Measurements from ENCODE around the gene KRT80. TPM values are rescaled to one million over a fixed set of nuclear protein-coding genes. Genes with fewer than 3 reads are reported as not detected.

Gene KRT80
- total RNA-seq, 4 donors from 2014 or later: not detected

DNA sequence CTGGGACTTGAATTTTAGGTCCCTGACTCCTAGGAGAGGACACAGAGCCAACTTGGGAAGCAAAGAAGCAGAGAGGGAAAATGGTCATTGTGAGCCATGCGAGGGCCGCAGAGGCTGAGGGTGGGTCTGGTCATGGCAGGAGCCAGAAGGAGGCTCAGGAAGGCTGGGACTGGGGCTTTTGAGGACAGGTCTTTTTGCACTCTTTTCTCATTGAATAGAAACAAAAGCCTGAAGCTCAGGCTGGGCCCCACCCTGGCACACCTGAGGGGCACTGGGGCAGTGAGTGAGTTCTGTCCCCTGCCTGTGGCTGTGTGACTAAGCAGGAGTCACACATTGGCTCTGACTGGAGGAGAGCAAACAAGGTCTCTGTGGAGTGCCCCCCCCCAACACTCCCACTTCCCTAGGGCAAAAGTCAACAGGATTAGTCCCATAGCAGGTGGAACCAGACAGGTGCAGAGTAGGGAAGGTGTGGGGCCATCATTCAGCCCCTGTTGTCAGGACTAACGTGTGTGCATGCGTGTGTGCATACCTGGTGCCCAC is 44.1 kb upstream of the KRT80 start:
- TF ChIP-seq, protein P1, sequence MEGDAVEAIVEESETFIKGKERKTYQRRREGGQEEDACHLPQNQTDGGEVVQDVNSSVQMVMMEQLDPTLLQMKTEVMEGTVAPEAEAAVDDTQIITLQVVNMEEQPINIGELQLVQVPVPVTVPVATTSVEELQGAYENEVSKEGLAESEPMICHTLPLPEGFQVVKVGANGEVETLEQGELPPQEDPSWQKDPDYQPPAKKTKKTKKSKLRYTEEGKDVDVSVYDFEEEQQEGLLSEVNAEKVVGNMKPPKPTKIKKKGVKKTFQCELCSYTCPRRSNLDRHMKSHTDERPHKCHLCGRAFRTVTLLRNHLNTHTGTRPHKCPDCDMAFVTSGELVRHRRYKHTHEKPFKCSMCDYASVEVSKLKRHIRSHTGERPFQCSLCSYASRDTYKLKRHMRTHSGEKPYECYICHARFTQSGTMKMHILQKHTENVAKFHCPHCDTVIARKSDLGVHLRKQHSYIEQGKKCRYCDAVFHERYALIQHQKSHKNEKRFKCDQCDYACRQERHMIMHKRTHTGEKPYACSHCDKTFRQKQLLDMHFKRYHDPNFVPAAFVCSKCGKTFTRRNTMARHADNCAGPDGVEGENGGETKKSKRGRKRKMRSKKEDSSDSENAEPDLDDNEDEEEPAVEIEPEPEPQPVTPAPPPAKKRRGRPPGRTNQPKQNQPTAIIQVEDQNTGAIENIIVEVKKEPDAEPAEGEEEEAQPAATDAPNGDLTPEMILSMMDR (IDR thresholded peaks at IDR 0.05; ENCODE audit: low read depth): no peak

DNA sequence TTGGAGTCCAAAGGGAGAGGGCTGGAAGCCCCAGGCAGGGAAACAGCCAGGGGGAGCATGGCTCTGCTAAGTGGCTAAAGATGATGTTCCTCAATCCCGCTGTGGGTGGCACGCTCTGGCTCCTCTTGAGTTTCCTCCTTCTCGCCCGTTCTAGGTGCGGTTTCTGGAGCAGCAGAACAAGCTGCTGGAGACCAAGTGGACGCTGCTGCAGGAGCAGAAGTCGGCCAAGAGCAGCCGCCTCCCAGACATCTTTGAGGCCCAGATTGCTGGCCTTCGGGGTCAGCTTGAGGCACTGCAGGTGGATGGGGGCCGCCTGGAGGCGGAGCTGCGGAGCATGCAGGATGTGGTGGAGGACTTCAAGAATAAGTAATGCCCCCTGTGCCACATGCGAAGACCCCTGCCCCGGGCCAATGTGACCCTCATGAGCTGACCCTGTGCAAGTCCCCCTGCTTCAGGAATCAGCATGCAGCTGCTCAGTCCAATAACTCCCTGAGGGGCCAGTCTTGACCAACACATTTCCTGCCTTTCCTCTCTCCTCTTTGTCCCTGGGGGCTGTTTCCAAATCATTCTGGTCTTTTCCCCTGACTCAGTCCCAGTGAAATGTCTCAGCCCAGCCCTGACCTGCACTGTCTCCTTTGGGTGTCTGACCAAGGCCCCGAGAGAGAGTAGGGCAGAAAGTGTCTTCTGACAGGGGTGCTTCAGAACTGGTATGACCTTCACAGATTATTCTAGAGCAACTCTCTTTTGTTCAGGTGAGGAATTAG is 43.4 kb upstream of the KRT80 start:
- TF ChIP-seq, protein P1 (IDR thresholded peaks at IDR 0.05; ENCODE audit: low read depth): no peak

DNA sequence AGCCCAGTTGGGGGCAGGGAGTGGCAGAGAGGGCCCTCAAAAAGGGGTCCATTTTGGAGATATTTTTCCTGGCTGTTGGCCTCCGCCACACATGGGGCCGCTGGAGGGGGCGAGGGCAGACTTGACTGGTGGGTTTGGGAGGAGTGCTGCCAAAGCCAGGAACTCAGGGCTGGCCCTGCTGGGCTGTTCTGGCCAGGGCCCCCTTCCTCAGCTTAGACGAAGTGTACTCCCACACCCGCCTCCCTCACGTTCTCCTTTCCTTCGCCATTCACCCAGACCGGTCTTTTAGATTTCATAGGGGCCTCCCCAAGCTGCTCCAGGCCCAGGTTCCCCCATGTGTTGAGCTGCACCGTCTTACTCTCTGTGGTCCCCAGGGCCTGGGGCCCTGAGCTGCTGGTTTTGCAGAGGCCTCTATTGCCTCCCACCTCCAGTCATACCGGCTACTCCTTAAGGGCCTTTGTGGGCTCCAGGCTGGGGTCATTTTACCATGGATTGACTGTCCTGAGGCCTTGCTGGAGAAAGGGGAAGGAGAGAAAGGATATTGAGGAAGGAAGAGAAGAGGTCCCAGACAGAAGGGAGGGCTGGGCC is 42.5 kb upstream of the KRT80 start:
- TF ChIP-seq, protein P1 (IDR thresholded peaks at IDR 0.05; ENCODE audit: low read depth): no peak

DNA sequence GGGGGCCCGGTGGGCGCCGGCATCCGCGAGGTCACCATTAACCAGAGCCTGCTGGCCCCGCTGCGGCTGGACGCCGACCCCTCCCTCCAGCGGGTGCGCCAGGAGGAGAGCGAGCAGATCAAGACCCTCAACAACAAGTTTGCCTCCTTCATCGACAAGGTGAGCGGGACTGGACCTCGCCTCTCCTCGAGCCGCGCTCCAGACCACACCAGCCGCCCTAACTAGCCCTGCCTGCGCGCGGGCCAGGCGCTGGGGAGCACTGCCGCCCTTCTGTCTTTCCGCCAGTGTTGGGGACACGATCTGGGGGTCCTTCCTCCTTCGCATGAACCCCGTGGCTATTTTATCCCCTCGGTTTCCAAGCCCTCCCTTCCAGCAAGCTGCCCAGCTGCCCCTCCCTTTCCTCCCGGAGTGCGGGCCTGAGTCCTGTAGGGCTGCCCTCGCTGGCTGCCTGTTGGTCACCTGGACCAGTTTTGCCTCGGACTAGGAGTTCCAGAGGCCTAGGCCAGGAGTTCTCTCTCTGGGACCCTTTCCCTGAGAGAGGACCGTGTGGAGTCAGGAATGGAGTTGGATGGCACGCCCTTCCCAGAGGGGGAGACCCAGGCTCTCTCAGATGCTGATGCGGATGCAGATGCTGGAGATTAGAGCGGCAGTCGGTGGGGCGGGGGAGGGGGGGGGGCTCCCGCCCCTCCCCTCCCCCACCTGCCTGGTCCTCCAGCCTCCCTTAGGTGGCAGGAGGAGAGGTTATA is 41.8 kb upstream of the KRT80 start:
- TF ChIP-seq, protein P1 (IDR thresholded peaks at IDR 0.05; ENCODE audit: low read depth): no peak

DNA sequence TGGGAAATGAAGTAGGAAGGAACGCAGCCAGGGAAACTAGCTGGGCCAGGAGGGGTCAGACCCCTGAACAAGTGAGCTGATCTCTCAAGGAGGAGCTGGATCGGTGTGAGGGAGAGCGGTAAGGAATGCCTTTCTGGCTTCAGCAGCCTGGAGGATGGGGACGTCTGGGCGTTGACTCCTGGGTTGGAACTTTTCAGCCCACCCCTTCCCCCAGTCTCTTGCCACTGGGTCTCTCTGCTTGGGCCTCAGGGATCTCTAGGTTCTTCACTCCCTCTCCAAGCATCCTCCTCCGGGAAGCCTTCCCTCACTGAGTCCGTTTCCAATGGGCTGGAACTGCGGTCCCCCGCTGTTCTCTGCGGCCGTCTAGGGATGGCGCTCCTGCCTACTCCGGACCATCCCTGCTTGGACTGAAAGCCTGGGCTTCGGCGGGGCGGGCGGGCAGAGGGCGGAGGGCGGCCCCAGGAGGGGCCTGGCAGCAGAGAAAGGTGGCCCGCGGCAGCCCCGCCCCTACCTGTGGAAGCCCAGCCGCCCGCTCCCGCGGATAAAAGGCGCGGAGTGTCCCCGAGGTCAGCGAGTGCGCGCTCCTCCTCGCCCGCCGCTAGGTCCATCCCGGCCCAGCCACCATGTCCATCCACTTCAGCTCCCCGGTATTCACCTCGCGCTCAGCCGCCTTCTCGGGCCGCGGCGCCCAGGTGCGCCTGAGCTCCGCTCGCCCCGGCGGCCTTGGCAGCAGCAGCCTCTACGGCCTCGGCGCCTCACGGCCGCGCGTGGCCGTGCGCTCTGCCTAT is 41.1 kb upstream of the KRT80 start, which contains the start of gene KRT7:
KRT7 (plus strand) TSS at position 570 of the 788 bp plus-strand sequence; CDS start at position 624, 54 bp downstream.
- TF ChIP-seq, protein P1 (IDR thresholded peaks at IDR 0.05; ENCODE audit: low read depth): no peak

DNA sequence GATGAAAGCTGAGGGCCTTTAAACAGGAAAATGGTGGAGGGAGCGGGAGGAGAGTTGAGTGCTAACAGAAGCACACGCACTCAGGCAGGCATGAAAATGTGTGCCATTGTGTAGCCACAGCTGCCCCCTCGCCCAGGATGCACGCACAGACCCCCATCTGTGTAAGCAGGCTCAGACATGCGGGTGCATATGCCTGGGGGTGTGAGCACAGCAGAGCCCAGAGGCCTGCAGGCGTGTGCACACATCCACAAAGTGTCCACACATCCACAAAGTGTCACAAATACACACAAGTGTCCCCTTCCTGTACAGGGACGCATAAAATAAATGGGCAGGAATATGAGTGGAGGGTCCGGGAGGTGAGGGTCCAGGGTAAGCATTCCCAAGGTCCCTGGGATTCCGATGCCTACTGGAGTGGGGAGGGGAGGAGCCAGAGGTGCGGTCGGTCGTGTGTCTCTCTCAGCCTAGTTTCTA is 40.4 kb upstream of the KRT80 start:
- TF ChIP-seq, protein P1 (IDR thresholded peaks at IDR 0.05; ENCODE audit: low read depth): no peak
